Embryonic facial prominence (tissue), 1 donor: ENCODE measurements around the gene NOD1.
"Not testable (repeated sequence)": the region's sequence is repeated elsewhere in the genome, so short reads cannot be mapped to it uniquely, and the experiment has no call there.

Source experiments
- DNase-seq: peaks from one replicate; pipeline ENCODE4 v3.0.0-alpha.2; 2016; ENCODE audit errors: extremely low spot score

The NOD1 gene

DNA sequence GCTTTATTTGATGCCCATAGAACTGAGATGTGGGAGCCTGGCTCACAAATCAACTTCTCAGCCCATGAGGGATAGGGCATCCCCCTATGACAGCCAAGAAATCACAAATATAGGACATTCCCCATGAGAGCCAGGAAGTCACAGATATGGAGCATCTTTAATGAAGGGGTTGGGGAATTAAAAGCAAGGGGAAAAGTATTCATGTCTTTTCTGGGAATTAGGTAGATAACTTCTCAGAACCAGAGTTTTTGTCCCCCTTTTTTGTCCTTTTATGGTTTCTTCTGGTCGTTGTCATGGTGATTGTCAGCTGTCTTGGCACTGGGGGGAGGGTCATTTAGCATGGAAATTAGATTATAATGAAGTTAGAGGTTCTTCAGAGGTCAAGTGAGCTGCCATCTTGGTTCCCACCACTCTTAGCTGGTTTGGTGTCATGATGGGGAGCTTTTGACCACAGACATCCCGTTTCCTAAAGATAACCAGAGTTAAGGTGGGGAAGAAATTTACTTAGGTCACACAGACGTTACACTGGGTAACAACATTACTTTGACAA, 56.9 kb downstream of the NOD1 start:
- DNase-seq, result no peak

DNA sequence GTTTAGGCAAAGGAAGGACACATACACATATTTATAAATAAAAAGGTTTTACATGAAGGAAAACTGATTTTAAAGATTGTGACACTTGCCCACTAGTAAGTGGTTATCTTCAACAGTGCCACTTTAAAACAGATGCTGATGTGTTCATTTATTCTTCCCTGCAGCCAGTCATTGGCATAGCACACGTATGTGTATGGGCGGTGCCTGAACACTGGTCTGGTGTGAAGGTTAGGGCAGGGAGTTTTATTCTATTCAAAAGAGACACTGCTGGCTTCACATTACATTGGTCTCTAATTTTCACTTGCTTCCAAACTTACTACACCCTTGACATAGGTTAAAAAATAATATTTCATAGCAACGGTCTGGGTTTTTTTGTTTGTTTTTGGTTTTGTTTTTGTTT, 57.9 kb downstream of the NOD1 start:
- no peak for DNase-seq

DNA sequence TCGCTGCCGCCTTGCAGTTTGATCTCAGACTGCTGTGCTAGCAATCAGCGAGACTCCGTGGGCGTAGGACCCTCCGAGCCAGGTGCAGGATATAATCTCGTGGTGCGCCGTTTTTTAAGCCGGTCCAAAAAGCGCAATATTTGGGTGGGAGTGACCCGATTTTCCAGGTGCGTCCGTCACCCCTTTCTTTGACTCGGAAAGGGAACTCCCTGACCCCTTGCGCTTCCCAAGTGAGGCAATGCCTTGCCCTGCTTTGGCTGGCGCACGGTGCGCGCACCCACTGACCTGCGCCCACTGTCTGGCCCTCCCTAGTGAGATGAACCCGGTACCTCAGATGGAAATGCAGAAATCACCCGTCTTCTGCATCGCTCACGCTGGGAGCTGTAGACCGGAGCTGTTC, 58.5 kb downstream of the NOD1 start:
- not testable (repeated sequence) for DNase-seq

DNA sequence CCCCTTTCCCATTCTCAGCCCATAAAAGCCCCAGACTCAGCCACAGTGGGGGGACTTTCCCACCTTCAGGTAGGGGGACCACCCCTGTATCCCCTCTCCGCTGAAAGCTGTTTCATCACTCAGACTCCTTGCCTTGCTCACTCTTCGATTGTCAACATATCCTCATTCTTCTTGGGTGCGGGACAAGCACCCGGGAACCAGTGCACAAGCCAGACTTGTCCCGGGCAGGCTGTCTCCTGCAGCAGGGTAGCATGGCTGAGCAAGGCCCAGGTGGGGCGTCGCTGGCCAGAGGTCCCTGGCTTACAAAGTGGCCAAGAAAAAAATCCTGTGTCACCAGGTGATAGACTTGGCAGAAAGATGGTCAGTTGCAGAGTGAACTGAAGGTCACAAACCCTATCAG, 64.7 kb downstream of the NOD1 start:
- DNase-seq, result no peak

DNA sequence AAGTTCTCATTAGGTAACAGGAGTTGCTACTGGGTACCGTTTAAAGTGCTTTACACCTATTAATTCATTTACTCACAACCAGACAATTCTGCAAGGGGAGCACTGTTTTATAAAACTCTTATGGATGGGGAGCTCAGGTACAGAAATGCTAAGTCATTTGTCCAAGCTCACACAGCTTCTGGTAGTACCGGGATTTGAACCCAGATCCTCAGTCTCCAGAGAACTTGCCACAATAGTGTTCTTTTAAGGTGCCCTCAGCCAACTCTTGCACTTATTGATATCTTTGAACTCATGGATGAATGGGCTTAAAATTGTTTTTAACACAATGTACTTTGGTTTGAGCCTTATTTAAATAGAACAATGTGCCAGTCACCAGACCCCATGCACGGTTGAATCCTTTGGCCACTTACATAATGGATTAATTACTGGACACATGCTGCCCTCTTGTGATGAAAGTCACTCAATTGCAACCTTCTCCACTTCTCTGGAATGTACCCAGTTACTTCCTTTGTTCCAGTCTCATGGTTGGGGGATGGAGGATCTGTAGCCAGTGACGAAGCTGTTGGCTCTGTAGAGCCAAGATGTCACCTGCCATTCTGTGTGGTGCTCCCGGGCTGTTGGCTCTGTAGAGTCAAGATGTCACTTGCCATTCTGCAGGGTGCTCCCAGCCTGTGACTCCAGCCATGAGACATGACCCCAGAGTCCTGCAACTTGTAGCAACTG, 65.6 kb downstream of the NOD1 start:
- no peak for DNase-seq

DNA sequence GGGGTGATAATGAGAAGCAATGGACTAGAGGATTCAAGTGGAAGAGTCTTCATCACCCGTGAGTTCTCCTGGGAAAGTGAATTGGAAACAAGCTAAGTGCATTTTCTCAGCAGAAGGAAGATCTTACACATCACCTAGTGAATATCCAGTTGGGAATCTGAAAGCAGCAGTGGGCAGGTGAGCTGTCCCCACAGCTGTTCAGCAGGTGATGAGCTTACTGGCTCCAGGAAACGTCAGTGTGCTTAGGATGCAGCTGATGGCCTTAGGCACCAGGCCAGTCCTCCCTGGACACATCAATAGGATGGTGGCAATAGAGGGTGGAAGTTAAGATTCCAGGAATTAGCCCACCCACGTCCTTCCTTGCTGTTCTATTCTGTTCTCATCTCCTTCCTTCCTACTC, 66.7 kb downstream of the NOD1 start:
- DNase-seq, result no peak

DNA sequence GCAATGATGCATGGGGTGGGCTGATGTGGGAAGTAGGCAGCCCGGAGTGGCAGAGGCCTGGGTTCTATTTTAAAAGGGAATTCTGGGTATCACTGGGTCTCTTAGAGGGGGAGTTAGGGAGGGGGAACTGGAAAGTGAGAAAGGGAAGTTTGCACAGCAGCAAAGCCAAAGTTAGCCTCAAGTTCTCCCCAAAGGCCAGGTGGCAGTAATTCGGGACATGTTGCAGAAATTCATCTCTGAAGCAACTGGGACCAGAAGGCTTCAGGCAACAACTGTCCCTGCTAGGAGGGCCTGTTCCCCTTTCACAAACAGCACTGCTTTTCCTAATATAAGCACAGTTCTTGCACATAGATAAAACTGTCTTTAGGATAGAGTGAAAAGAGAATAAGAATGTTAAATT, 67.4 kb downstream of the NOD1 start:
- DNase-seq, result no peak

DNA sequence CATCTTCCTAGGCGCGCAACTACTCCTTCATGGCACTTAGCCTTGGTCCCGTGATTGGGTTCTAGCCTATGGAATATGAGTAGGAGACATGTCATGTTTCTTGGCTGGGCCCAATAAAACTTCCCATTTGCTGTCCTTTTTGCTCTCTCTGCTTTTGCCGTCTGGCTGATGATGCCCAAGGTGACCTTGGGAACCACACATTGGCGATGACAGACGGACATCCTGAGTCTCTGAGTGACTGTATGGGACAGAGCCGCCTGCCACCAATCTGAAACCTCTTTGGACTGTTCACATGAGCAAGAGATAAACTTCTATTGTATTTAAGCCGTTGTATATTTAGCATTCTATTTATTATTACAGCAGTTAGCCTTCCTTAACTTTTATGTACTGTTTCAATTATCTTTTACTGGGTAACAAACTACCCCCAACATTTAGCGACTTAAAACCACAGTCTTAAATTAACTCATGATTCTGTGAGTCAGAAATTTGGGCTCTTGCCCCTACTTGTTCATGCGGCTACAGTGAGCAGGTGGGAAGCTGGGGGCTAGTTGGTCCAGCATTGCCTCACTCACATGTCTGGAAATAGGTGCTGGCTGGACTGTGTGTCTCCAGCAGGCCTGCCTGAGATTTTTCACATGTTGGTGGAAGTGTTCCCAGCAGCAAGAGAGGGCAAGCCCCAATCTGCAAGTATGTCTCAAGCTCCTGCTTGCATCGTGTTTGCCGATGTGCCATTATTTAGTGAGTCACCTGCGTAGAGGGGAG, 71.7 kb downstream of the NOD1 start:
- DNase-seq, result no peak

DNA sequence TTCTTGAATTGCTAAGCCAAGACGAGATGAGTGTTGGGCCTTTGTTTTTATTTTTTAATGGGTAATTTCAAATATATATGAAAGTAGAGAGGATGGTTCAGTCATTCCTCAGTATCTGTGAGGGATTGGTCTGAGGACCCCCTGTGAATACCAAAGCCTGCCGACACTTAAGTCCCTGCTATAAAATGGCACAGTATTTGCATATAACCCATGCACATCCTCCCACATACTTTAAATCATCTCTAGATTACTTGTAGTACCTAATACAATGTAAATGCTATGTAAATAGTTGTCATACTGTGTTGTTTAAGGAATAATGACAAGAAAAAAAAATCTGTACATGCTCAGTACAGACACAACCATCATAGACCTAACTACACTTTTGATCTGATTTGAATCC, 73.4 kb downstream of the NOD1 start:
- DNase-seq, result no peak

DNA sequence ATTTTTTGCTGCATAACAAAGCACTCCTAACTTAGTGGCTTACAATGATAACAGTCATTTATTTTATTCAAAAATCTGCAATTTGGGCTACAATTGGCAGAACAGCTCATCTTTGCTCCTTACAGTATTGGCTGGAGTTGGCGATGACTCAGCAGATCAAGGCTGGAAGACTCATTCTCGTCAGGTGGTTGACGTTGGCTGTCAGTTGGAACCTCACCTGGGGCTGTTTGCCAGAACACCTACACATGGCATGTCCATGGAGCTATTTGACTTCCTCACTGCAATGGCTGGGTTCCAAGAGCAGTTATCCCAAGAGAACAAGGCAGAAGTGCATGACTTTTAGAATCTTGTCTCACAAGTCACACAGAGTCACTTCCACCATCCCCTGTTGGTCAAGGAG, 75.1 kb downstream of the NOD1 start:
- DNase-seq, result no peak

DNA sequence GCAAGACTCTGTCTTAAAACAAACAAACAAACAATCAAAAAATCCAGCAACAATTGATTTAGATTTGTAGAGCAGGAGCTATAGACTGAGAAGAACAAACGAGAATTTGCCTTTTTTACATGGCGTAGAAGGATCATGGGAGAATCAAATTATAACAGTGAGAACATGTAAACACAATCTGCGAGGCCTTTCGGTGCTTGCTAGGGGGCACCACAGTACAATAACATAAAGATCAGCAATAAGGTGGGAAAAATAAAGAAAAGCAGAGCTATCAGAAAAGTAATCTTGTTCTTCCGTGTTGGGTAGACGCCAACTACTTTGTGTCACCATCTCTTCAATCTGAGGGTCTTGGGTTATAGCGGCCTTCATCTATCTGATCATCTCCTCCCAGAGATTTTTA, 82.2 kb downstream of the NOD1 start:
- DNase-seq, result no peak

DNA sequence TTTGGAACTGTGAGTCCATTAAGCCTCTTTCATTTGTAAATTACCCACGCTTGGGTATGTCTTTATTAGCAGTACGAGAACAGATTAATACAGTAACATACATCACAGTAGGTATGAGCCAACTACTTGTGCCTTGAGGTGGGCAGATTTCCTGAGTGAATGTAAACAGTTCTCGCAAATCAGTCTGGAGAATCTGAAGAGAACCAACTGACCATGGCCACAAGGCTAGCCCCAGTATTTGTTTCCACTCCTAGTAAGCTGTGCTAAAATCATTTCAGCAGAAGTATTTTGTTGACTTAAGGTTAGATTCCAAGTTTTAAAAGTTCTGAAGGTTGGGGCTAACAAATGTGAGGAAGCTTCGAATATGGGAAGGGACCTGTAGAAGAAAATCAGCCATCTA, 82.9 kb downstream of the NOD1 start:
- no peak for DNase-seq

DNA sequence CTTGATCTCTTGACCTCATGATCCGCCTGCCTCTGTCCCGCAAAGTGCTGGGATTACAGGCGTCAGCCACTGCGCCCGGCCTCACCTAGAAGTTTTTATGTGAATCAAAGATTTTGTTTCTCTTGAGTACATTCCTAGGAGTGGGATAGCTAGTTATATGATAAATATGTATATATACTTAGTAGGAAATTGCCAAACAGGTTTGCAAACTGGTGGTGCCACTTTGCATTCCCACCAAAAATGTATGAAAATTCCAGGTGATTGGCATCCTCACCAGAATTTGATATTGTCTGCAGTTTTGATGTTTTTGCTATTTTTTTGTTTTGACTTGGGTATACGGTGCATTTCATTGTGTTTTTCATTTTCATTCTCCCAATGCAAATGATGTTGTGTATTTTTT, 86.8 kb downstream of the NOD1 start:
- DNase-seq, result no peak

DNA sequence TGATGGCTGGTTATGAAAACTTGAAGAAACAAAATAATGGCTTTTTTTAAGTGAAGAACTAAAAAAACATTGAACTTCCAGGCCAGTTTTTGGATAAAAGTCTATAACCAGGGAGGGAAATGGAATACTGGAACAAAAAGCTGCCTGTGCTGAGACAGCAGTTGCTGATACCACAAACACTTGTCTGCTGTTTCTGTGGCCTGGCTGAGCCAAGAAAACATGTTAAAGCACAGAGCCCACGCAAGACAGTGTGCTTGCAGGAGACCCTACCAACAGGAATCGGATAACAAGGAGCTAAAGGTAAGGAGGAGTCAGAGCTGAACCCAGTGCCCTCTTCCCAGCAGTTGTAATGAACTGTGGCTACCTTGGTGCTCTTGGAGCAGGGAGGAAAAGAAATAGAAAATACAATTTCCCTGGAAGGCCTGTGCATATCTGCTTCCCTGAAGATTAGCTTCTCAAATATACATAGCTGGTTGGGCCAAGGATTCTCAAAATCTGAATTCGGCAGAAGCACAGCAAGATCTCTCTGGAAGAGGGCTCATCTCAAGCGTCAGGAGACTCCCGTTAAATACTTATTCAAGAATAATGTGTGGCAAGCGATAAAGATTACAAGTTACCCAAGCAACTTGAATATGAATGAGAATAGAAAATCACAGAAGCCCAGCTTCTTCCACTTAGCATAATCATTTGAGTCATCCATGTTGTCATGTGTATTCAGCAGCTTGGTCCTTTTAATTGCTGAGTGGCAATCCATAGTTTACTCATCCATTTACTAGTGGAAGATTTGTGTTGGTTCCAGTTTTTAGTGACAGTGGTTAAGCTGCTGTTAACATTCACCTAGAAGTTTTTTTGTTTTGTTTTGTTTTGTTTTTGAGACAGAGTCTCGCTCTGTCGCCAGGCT, 87.6 kb downstream of the NOD1 start:
- DNase-seq, result no peak

DNA sequence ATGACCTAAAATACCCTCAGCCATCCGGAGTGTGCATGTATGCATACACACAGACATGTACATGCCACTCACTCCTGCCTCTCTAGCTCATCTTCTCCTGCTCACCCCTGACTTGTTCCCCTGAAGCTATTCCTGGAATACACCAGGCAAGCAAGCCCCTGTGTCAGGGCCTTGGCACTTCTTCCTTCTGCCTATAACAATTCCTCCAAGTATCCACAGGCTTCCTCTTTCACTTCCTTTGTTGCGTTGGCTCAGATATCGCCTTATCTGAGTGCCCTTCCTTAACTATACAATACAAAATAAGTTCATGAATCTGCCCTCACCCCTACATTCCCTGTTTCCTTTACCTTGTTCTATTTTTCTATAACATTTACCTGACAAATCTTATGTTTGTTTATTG, 88.8 kb downstream of the NOD1 start:
- DNase-seq, result no peak

DNA sequence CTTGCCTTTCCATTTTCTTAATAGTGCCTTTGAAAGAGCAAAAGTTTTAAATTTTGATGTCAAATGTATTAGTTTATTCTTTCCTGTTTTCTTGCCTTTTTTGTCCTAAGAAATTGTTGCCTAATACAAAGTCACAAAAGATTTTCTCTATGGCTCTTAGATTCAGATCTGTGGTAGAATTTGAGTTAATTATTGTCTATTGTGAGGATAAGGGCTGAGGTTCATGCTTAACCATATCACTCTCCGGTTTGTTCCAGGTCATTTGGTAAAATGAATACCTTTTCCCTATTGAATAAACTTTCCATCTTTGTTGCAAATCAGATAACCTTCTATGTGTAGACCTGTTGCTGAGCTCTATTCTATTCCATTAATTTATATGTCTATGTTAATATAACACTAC, 96.0 kb downstream of the NOD1 start:
- DNase-seq, result no peak

DNA sequence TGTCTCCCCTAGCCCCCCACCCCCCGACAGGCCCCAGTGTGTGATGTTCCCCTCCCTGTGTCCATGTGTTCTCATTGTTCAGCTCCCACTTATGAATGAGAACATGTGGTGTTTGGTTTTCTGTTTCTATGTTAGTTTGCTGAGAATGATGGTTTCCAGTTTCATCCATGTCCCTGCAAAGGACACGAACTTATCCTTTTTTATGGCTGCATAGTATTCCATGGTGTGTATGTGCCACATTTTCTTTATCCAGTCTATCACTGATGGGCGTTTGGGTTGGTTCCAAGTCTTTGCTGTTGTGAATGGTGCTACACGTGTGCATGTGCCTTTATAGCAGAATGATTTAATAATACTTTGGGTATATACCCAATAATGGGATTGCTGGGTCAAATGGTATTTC, 97.8 kb downstream of the NOD1 start:
- DNase-seq, result not testable (repeated sequence)

DNA sequence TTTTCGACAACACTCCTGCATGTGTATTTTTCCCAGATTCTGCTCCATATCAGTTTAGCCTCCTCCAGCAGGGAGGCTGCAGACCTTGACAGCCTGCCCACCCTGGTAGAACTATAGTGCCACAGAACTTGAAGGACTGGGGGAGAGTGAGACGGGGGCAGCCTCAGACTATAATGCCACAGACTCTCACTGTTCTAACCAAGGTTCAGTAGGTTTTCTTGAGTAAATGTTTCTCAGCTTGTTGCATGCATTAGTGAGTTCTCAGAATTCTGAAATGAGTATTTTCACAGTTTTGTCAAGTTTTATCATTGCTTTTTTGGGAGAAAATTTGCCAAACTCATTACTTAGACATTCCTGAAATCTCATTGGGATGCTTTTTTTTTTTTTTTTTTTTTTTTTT, 98.3 kb downstream of the NOD1 start:
- DNase-seq, result no peak

DNA sequence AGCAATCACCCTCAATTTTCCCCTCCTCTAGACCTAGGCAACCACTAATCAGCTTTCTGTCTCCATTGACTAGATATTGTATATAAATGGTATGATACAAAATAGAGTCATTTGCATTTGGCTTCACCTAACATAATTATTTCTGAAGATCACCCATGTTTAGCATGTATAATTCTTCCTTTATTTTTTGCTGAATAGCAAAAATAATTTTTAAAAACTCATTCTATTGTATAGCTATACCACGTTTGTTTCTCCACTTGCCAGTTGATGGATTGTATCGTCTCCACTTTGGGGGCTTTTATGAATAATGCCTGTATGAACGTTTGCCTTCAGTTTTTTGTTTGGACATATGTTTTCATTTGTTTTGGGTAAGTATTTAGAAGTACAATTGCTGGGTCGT, 98.8 kb downstream of the NOD1 start:
- no peak for DNase-seq

DNA sequence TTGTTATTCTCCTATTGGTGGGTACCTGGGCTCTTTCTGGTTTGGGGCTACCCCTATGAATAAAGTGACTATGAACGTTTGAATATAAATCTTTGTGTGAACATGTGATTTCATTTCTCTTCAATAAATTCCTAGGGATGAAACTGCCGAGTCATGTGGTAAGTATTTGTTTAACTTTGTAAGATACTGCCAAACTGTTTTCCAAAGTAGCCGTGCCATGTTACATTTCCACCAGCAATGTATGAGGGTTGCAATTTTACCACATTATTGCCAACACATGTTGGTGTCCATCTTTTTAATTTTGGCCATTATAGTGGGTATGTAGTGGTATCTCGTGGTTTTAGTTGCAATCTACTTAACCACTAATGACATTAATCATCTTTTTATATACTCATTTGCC, 99.5 kb downstream of the NOD1 start:
- DNase-seq, result no peak

DNA sequence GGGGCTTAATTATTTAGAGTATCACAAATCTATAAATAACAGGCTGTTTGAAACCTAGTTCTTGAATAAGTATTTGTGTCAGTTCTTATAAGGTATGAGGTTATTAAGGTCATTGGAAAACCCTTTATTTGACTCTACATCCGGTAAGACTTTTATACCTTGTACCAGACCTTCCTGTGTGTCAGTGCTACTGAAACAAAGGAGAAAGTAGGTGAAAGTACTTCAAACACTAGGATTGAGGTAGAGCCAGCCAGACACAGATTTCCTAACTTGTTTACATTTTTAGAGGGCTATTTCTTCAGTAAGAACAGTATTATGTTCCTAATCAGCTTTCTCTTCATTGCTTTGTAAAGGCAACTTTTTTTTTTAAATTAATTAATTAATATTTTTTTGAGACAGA, 100.3 kb downstream of the NOD1 start:
- no peak for DNase-seq
